GM12874 (cell line): Measurements from ENCODE around the gene OVOL2.

Experiments
- TF ChIP-seq, protein P1 (sequence below): IDR thresholded peaks from 2 replicates; pipeline ENCODE4 v1.5.1; 2011; ENCODE audit warnings: low read depth, mild to moderate bottlenecking, control low read depth, low read length, moderate library complexity; ENCODE audit not compliant: insufficient read depth

The OVOL2 gene

GRCh38 chr20:18050628-18051027 is 7.1 kb downstream of the OVOL2 start:
- TF ChIP-seq, protein P1, sequence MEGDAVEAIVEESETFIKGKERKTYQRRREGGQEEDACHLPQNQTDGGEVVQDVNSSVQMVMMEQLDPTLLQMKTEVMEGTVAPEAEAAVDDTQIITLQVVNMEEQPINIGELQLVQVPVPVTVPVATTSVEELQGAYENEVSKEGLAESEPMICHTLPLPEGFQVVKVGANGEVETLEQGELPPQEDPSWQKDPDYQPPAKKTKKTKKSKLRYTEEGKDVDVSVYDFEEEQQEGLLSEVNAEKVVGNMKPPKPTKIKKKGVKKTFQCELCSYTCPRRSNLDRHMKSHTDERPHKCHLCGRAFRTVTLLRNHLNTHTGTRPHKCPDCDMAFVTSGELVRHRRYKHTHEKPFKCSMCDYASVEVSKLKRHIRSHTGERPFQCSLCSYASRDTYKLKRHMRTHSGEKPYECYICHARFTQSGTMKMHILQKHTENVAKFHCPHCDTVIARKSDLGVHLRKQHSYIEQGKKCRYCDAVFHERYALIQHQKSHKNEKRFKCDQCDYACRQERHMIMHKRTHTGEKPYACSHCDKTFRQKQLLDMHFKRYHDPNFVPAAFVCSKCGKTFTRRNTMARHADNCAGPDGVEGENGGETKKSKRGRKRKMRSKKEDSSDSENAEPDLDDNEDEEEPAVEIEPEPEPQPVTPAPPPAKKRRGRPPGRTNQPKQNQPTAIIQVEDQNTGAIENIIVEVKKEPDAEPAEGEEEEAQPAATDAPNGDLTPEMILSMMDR: no peak

DNA sequence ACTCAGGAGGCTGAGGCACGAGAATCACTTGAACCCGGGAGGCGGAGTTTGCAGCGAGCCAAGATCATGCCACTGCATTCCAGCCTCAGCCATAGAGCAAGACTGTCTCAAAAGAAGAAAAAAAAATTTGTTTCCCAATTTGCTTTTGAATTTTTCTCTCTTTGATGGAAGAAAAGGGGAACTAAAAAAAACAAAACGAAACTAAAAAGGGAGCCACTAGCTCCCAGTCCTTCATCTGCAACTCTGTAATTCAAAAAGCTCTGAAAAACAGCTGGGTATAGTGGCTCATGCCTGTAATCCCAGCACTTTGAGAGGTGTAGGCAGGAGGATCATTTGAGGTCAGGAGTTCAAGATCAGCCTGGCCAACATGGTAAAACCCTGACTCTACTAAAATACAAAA is 9.5 kb downstream of the OVOL2 start:
- TF ChIP-seq, protein P1: no peak

DNA sequence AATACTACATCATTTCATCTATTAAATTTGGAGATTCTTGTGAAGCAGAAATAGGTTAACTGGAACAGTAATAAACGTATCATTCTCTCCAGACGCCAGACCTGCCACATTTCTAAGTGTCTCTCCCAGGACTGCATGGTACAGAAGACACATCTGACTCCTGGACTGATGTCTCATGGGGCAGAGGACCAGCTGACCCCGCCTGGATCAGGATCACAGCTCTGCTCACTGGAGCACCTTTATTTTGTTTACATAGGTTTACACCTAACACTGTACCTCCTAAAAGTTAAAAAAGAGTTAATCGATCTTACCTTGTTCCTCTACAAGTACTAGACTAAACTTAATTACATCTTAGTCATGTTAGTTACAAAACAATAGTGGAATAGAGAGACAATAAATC is 11.2 kb downstream of the OVOL2 start:
- TF ChIP-seq, protein P1: no peak

GRCh38 chr20:18042229-18042628 is 15.5 kb downstream of the OVOL2 start:
- TF ChIP-seq, protein P1: no peak

DNA sequence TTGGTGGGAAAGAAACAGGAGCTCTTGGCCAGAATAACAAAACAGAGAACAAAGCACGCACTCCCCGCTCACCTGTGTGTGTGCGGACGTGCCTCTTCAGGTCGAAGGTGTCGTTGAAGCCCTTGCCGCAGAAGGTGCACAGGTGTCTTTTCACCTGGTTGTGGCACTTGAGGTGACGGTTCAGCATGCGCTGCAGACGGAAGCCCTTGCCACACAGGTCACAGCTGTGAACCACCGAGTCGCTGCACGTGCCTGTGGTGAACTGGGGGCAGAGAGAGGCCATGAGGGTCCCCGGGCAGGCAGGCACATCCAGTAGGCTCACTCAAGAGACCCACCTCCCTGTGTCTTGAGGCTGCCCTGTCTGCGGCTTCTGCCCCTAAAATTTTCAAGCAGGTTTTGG is 16.3 kb downstream of the OVOL2 start:
- TF ChIP-seq, protein P1: no peak

DNA sequence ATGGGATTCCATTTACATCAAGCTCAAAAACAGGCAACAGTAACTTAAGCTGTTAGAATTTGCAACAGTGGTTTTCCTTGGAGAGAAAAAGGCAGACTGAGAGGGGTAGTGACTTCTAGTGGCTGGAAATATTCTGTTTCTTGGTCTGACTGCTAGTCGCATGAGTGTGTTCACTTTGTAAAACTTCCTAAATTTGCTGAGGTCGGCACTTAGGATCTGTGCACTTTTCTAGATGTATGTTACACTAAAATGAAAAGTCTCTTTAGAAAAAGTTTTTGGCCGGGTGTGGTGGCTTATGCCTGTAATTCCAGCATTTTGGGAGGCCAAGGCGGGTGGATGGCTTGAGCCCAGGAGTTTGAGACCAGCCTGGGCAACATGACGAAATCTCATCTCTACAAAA is 18.7 kb downstream of the OVOL2 start:
- TF ChIP-seq, protein P1: no peak

DNA sequence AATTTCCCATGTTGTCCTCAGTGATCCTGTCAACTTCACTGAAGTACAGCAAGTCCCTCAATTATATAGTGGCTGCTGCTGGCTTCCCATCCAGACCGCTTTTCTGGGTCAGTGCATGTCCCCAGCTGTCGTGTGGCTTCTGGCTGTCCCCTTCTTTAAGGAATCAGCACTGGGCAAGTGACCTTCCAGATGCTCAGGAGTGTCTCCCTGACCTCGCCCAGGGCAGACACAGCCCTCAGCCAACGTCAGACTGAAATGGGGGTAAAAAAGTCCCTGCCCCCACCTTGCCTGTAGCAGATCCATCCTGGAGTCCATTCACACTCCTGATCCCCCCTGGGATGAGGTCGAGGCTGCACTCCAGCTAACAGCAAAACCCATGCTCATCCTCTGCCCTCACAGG is 23.7 kb downstream of the OVOL2 start:
- TF ChIP-seq, protein P1: no peak
